ENCODE measurements around the gene KIAA0825. TPM values are rescaled to one million over a fixed set of nuclear protein-coding genes. Genes with fewer than 3 reads are reported as not detected.

Gene KIAA0825
- total RNA-seq, 1 donor from 2014 or later: 2.0 TPM

DNA sequence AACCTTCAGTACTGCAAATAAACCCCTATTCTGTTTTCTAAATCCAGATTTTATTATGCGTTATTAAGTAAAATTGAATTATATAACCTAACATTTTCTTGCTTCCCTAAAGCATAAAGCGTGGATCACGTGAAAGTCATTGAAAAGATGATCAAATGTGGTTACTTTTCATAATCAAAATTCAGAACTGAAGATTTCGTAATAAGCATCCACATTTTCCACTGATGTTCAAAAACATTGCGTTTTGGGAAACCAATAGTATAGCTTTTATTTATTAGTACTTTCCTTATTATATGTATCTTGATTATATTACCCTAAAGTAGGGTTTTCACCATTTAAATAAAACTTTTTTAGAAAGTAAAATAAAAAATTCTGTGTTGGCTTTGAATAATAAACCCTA is 1.9 kb upstream of the KIAA0825 start:
- peaks cover 6% of the 10 kb centered on the region for H3K27me3 Mint-ChIP-seq (ENCODE audit: unreplicated experiment)
- H3K9me3 Mint-ChIP-seq (ENCODE audit: unreplicated experiment): no peaks in the 10 kb centered on the region
- H3K36me3 Mint-ChIP-seq (ENCODE audit: low read depth, unreplicated experiment): no peaks in the 10 kb centered on the region
- no peak for DNase-seq (ENCODE audit: low spot score)
- TF ChIP-seq, protein P1, sequence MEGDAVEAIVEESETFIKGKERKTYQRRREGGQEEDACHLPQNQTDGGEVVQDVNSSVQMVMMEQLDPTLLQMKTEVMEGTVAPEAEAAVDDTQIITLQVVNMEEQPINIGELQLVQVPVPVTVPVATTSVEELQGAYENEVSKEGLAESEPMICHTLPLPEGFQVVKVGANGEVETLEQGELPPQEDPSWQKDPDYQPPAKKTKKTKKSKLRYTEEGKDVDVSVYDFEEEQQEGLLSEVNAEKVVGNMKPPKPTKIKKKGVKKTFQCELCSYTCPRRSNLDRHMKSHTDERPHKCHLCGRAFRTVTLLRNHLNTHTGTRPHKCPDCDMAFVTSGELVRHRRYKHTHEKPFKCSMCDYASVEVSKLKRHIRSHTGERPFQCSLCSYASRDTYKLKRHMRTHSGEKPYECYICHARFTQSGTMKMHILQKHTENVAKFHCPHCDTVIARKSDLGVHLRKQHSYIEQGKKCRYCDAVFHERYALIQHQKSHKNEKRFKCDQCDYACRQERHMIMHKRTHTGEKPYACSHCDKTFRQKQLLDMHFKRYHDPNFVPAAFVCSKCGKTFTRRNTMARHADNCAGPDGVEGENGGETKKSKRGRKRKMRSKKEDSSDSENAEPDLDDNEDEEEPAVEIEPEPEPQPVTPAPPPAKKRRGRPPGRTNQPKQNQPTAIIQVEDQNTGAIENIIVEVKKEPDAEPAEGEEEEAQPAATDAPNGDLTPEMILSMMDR (IDR thresholded peaks at IDR 0.05; ENCODE audit: unreplicated experiment): no peak
- peaks cover 6% of the 10 kb centered on the region for H3K4me1 Mint-ChIP-seq (ENCODE audit: unreplicated experiment)
- no peak overlapping the region for H3K27ac Mint-ChIP-seq (ENCODE audit: unreplicated experiment)
- H3K4me3 Mint-ChIP-seq (ENCODE audit: unreplicated experiment): no peak overlapping the region

DNA sequence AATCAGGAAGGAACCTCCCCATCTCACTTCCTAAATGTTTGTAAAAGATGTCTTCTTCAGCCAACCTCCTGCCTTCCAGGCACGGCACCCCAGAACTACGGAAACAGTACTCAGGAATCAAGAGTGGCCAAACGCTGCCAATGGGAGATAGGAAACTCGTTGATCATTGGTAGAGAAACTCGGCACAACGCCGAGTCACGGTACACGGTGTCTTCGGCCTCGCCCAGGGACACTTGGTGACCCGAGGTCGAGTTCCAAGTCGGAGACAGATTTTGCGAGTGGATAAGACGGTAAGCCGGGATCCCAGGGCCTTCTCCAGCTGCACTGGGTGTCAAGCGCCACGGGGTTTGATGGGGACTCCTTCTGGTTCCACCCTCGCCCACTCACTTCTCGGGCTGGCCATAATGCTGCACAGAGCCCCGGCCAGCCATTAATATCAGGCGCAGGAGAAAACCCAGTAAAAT is 343 bp downstream of the KIAA0825 start:
- peak; percentile 51 for DNase-seq (ENCODE audit: low spot score)
- TF ChIP-seq, protein P1 (IDR thresholded peaks at IDR 0.05; ENCODE audit: unreplicated experiment): no peak
- peaks cover 6% of the 10 kb centered on the region for H3K4me1 Mint-ChIP-seq (ENCODE audit: unreplicated experiment)
- H3K27me3 Mint-ChIP-seq (ENCODE audit: unreplicated experiment): peaks cover 6% of the 10 kb centered on the region
- H3K4me3 Mint-ChIP-seq (ENCODE audit: unreplicated experiment): peak overlapping the region; percentile 93
- no peaks in the 10 kb centered on the region for H3K9me3 Mint-ChIP-seq (ENCODE audit: unreplicated experiment)
- H3K27ac Mint-ChIP-seq (ENCODE audit: unreplicated experiment): peak overlapping the region; percentile 80
- no peaks in the 10 kb centered on the region for H3K36me3 Mint-ChIP-seq (ENCODE audit: low read depth, unreplicated experiment)

DNA sequence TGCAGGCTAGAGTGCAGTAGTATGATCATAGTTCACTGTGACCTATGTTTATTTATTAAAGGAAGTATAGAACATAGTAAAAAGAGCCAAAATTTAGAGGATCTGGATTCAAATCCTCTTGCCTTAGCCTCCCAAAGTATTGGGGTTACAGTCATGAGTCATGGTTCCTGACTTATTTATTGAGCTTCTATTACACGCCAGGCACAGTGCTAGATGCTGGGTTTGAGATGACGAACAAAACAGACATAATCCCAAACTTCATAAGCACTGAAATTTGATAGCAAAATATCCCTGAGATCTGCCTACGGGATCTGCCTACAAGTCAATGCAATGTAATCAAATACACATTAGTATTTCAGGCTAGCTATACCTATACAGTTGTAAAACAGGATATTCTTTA is 2.5 kb downstream of the KIAA0825 start:
- no peaks in the 10 kb centered on the region for H3K36me3 Mint-ChIP-seq (ENCODE audit: low read depth, unreplicated experiment)
- no peak for DNase-seq (ENCODE audit: low spot score)

DNA sequence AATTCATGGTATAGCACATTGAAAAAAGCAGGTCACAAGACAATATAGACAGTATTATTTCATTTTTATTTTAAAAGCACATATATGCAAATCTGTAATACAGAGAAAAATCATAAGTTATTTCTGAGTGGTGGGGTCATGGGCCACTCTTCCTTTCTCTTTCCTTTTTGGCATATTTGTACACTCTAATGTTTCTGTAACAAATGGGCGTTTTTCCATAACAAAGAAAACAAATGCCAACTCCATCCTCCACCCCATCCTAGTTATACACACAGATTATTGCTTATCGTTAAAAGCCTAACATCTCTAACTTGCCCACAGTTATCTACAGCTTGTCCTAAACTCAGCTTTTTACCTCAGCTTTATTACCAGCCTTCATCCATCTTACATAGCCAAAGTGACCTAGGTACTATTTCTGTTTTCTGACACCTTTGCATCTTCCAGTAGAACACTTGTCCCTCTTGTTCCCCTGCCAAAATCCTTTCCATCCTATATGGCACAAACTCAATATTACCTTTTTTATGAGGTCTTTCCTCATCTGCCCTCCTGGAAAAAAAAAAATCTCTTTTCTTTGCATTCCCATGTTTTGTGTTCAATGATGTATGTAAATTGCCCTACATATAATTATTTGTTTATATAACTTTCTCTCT is 4.1 kb downstream of the KIAA0825 start:
- Mint-ChIP-seq H3K9me3 (ENCODE audit: unreplicated experiment) (no peaks in the 10 kb centered on the region), H3K36me3 (ENCODE audit: low read depth, unreplicated experiment) (no peaks in the 10 kb centered on the region), H3K27me3 (ENCODE audit: unreplicated experiment) (peaks cover 3% of the 10 kb centered on the region), H3K27ac (ENCODE audit: unreplicated experiment) (no peak overlapping the region), H3K4me1 (ENCODE audit: unreplicated experiment) (peaks cover 3% of the 10 kb centered on the region), H3K4me3 (ENCODE audit: unreplicated experiment) (no peak overlapping the region)
- TF ChIP-seq, protein P1 (IDR thresholded peaks at IDR 0.05; ENCODE audit: unreplicated experiment): no peak
- no peak for DNase-seq (ENCODE audit: low spot score)

More for the DNA sequence above, 2.5 kb downstream of the KIAA0825 start:
- Mint-ChIP-seq H3K27ac (ENCODE audit: unreplicated experiment) (no peak overlapping the region), H3K4me3 (ENCODE audit: unreplicated experiment) (no peak overlapping the region), H3K4me1 (ENCODE audit: unreplicated experiment) (peaks cover 6% of the 10 kb centered on the region), H3K27me3 (ENCODE audit: unreplicated experiment) (peaks cover 3% of the 10 kb centered on the region), H3K9me3 (ENCODE audit: unreplicated experiment) (no peaks in the 10 kb centered on the region)
- TF ChIP-seq, protein P1 (IDR thresholded peaks at IDR 0.05; ENCODE audit: unreplicated experiment): no peak

DNA sequence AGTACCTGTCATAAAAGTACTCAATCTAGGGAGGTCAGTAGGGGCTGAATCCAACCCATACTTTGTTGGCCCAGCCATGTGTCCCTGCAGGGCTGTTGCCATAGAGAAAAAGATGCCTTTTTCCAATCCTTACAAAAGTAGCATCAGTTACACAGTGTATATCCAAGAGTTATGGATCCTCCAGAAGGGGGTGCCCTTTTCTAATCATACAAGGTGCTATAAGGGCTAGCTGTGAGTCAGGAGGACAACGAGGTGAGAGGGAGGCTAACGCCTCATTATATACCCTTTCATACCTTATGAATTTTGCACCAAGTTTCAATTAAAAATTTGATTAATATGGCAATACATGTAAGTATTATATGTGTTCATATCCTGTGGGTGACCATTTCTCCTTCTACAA is 4.8 kb downstream of the KIAA0825 start:
- H3K36me3 Mint-ChIP-seq (ENCODE audit: low read depth, unreplicated experiment): no peaks in the 10 kb centered on the region
- H3K4me1 Mint-ChIP-seq (ENCODE audit: unreplicated experiment): no peaks in the 10 kb centered on the region
- peak; percentile 19 for DNase-seq (ENCODE audit: low spot score)
- TF ChIP-seq, protein P1 (IDR thresholded peaks at IDR 0.05; ENCODE audit: unreplicated experiment): no peak
- H3K27me3 Mint-ChIP-seq (ENCODE audit: unreplicated experiment): peaks cover 3% of the 10 kb centered on the region
- no peak overlapping the region for H3K27ac Mint-ChIP-seq (ENCODE audit: unreplicated experiment)
- no peak overlapping the region for H3K4me3 Mint-ChIP-seq (ENCODE audit: unreplicated experiment)
- H3K9me3 Mint-ChIP-seq (ENCODE audit: unreplicated experiment): no peaks in the 10 kb centered on the region
